GM18502 (cell line): ENCODE measurements around the gene OR5M8.

Source experiments
- ATAC-seq: cut with Tn5 transposase; IDR thresholded peaks from one replicate; pipeline ENCODE4 v1.9.1; 2021; ENCODE audit warnings: mild to moderate bottlenecking; ENCODE audit not compliant: unreplicated experiment, poor library complexity

The OR5M8 gene

GRCh38 chr11:56491270-56491669 is at the start of gene OR5M8:
OR5M8 (minus strand) TSS chr11:56491370; CDS start chr11:56491370, 0 bp downstream.
- no peak for ATAC-seq

- no peak for ATAC-seq
Measured at GRCh38 chr11:56533054-56533740, 42.0 kb upstream of the OR5M8 start.

GRCh38 chr11:56531856-56532255 is 40.7 kb upstream of the OR5M8 start:
- ATAC-seq = no peak

- ATAC-seq = no peak
Measured at GRCh38 chr11:56522008-56522407, 30.8 kb upstream of the OR5M8 start.

GRCh38 chr11:56513280-56513679 is 22.1 kb upstream of the OR5M8 start:
- no peak for ATAC-seq

GRCh38 chr11:56509439-56509838 is 18.3 kb upstream of the OR5M8 start:
- ATAC-seq = no peak

- ATAC-seq = no peak
Measured at GRCh38 chr11:56497010-56497409, 5.8 kb upstream of the OR5M8 start.

- ATAC-seq = no peak
Measured at GRCh38 chr11:56495117-56495516, 3.9 kb upstream of the OR5M8 start.

- no peak for ATAC-seq
Measured at GRCh38 chr11:56486801-56487200, 4.4 kb downstream of the OR5M8 start.

GRCh38 chr11:56474729-56475235 is 16.4 kb downstream of the OR5M8 start:
- no peak for ATAC-seq

GRCh38 chr11:56473252-56473651 is 17.9 kb downstream of the OR5M8 start, which contains the start of gene OR5M3:
OR5M3 (minus strand) TSS chr11:56473352; CDS start chr11:56470497, 2,855 bp downstream.
- ATAC-seq = no peak

- ATAC-seq = no peak
Measured at GRCh38 chr11:56457076-56457475, 34.1 kb downstream of the OR5M8 start.

- ATAC-seq = no peak
Measured at GRCh38 chr11:56453521-56453920, 37.6 kb downstream of the OR5M8 start.
